HG03439 (cell line): ENCODE results near the gene TSPAN7.

ENCODE experiments used
- ATAC-seq: cut with Tn5 transposase; IDR thresholded peaks from one replicate; pipeline ENCODE4 v1.9.1; 2021; ENCODE audit warnings: mild to moderate bottlenecking, moderate library complexity; ENCODE audit not compliant: unreplicated experiment

The TSPAN7 gene

DNA sequence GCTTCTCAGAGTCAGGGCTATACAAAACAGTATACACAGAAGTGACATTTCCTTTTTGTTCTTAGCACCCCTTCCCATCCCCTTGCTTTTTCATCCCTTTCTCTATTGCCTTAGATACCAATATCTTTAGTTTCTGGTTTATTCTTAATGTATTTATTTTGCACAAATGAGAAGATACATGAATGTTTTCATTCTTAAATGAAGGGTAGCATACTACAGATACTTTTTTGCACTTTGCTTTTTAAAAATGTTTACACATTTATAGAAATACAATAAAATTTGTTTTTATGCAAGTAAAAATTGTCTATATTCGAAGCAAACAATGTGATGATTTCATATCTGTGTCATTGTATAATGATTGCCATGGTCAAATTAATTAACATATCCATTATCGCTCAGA is 33.1 kb downstream of the TSPAN7 start:
- no peak for ATAC-seq

- no peak for ATAC-seq
Observed at GRCh38 chrX:38595801-38596200, 34.5 kb downstream of the TSPAN7 start.

- ATAC-seq, result no peak
Observed at GRCh38 chrX:38596939-38597338, 35.6 kb downstream of the TSPAN7 start.

- no peak for ATAC-seq
Observed at GRCh38 chrX:38599796-38600755, 38.7 kb downstream of the TSPAN7 start.

GRCh38 chrX:38601866-38602265 is 40.5 kb downstream of the TSPAN7 start:
- no peak for ATAC-seq

- ATAC-seq, result no peak
Observed at GRCh38 chrX:38606821-38607220, 45.5 kb downstream of the TSPAN7 start.

GRCh38 chrX:38607976-38608375 is 46.6 kb downstream of the TSPAN7 start:
- ATAC-seq, result no peak

DNA sequence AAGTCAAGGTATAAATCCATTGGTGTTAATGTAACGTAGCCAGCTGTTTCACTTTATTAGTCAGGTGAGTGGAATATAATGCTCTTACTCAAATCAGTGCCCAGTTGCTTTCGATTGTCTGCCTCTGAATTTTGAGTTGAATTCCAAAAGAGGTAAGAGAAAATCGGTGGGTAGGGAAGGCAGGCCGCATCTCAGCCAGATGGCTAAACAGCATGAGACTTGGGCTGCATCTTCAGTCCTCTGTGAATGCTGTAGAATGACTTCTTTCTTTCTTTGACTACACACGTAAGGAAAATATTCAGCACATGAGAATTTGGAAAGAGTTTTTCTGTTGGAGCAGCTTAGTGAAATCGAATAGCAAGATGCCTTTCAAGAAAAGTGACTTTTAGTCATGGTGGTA is 49.5 kb downstream of the TSPAN7 start:
- ATAC-seq, result no peak

DNA sequence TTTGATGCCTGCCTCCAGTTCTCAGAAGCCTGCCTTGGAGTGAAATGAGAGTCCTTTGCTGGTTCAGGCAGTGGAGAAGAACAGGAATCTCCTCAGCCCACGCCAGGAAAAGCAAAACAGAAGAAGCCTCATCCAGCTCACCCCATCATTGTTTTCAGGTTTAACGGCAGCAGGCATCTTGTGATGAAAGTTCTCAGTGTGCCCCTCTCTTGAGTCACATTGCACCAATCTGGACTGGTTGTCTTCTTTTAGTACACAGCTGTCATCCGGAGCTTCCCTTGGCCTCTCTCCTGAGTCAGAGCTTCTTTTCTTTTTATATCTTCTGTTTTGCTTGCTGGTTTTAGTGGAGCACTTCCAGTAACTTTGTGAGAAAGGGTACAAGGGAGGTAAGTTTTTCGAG is 50.9 kb downstream of the TSPAN7 start:
- ATAC-seq, result no peak

GRCh38 chrX:38614485-38614884 is 53.1 kb downstream of the TSPAN7 start:
- ATAC-seq, result no peak

DNA sequence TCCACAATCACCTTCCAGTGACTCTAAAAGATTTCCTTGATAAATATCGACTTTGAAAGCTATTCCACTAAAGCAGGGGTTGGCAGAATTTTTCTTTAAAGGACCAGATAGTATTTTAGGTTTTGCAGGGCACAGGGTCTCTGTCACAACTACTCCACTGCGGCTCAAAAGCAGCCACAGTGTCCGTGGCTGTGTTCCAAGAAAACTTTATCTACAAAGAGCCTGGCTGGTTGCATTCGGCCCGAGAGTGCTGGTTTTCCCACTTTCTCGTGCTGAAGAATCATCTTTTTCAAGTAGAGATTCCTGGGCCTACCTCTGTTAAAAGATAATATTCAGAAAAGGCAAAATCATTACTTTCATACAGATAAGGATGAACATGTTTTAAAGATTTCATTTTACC is 55.6 kb downstream of the TSPAN7 start:
- ATAC-seq, result no peak

GRCh38 chrX:38618180-38618579 is 56.8 kb downstream of the TSPAN7 start:
- no peak for ATAC-seq

DNA sequence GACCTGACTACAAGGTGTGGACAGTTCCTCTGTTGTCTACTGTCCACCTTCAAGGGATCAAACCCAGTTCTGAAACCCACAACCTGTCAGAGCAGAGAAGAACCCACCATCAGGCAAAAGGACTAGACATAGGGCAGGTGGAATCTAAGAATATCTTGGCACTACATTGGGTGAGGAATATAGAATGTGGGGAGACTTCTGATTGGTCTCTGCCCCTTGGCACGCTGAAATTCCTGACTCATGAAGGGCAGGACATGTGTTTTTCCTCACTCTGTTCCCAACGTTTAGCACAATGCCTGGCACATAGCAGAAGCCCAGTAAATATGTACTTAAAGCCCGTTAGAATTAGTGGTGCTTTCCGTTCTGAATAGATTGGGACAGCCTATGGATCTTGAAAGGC is 59.3 kb downstream of the TSPAN7 start:
- ATAC-seq, result no peak

DNA sequence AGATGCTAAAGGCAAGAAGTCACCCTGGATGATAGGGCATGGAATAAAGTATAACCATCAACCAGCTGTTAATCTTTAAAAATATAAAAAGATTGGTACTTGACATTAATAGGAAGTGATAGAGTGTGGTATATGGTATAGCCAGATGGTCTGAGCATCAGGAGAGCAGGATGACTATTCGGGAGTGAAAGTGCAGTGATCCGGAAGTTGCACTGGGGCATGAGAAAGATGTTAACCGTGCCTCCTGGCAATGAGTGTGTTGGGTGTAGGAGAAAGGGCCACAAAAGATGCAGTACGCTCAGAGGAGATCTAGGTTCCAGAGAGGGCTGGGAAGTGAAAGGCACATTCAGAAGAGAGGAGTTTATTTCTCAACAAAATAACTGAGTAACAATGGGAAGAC is 65.0 kb downstream of the TSPAN7 start:
- no peak for ATAC-seq

- ATAC-seq, result no peak
Observed at GRCh38 chrX:38627683-38628082, 66.3 kb downstream of the TSPAN7 start.

DNA sequence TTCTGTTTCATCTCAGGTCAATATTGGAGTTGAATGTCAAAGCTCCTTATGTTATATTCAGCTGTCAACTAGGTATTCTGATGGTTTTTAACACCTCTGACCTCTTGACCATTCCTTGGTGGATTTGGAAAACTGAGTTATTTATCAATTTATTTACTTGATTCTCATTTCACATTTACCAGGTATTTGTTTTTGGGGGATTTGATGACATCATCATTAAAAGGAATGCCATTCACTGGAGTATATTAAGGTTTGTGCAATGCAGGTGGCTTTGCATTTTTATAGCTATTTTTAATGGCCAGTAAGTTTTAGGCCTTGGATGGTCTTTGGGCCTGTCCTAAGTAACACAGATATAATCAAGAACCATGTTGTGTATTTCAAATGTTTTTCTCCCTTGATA is 67.2 kb downstream of the TSPAN7 start:
- no peak for ATAC-seq

DNA sequence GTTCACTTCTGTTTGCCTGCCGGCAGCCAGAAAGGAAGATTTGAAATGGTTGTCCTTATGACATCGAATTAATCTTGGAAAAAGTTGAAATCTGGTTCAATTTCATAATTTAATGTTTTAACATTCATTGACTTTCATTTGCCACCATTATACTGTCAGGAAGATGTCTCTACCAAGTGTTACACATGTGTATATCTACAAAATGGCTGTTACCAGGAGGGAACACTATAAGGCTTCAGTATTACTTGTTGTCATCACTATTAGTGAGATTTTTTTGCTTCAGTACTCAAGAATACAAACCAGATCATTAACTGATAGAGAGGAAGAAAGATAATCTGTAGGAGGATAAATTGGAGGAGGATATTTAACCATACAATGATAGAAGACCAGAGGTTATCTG is 71.2 kb downstream of the TSPAN7 start:
- no peak for ATAC-seq

DNA sequence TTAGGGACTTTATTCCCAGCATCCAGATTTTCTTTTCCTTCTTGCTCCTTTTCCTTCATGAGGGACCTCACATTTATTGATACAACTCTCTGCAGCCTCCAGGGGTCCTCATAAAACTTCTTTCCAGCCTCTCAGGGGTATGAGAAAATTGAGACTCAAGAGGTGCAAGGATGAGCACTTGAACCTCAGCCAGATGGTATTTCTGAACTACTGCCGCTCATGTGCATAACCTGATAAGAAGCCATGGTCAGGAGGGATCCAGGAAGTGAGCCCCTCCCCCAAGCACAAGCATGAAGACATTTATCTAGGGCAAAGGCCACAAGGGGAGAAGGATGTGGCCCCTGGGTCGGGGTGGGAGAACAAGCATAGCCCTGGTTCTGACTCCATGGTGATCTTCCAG is 73.3 kb downstream of the TSPAN7 start:
- ATAC-seq, result no peak

DNA sequence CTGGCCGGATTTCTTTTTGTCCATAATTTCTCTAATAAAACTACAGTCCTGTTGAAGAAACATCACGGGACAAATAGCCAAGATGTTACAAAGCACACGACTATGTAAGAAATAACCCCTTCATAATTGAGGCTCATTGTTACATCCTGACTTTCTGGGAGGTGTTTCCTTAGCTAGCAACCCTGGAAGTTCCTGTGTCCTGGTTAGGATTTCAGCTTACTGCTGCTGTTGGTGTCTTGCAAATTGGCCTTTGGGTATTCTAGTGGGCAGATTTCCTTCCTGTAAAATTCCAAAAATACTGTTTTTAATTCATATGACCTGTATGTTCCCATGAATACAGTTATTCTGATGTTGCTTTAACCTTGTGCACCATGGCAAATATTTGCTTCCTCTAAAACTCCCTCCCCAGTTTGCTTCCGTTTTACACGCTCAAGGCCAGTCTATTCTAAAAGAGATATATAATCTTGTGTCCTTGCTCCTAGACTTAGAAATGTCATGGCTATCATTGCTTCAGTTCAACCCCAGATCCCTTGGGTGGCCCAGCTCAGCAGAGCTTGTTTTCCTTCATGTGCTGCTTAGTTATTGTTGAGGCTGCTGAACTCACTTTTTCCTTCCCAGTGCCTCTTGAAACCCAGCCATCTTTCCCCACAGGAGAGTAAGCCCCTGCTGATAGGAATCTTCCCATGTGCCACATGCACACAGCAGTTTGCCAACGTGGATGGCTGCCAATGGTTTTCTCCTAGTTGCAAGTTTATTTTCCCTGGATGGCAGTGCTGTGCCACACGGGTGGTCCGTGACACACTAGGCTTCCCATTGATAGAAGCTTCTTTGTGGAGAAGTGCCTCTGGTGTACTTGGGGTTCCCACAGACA is 75.8 kb downstream of the TSPAN7 start:
- no peak for ATAC-seq

DNA sequence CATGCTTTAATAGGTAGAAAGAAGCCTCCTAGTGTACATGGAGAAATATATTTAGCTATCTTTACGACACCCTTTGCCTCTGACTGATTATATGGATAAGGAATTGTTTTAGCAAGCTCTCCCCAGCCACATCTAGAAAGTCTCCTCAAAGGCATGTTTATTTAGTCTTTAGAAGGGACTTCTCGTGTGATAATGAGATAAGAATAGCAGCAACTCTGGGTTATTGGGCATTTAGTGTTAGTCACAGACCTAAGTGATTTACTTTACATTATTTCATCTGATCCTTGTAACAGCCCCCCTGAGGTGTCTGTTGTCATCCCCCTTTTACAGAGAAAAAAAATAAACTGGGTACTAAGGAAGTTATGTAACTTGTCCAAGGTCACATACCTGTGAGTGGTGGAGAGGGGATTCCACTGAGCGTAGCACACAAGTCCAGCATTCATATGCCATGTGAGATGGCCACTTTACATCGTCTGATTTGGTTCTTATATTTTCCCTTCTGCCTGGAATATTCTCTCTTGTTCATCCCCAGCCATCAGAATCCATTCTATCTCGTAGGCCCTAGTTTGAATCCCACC is 77.7 kb downstream of the TSPAN7 start:
- no peak for ATAC-seq

DNA sequence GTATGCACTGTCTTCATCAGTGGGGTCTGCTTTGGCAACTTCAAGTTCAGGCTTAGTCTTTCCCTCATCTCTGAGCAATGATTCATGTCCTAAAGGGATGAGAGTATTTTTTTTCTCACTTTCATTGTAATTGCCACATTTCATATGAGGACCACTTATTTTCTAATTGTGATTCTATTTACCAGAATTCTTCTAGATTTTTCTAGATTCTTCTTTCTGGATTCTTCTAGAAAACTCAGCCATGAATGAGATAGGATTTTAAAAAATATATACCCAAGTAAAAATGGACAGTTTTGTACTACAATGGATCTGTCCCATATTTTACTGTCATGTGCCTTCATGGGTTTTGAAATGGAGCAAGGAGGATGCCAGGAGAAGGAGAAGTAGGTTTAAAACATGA is 78.4 kb downstream of the TSPAN7 start:
- ATAC-seq, result no peak

GRCh38 chrX:38641197-38641596 is 79.9 kb downstream of the TSPAN7 start:
- no peak for ATAC-seq
